Measurements from ENCODE around the gene TSACC. TPM values are rescaled to one million over a fixed set of nuclear protein-coding genes. Genes with fewer than 3 reads are reported as not detected.

The TSACC gene
- total and polyA plus RNA-seq, 4 donors = 0.28 to 2.7 (median 0.60) TPM; not detected in 1

DNA sequence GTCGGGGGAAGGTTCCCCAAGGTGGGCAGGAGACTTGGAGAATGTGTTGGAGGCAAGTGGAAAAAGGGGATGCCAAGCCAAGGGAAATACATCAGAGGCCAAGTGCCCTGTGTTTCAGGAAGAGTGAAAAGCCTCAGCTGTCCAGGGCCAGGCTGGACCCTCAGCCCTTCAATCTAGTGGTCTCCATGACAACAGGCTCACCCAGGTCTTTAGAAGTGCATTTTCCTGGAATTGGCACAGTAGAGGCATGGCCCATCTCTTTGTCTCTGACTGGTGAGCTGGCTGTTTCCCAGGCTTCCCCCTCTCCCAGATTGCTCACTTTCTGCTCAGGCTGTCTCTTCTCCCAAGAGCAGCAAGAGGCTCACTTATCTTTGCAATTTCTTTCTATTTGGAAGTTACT, 20.3 kb downstream of the TSACC start:
- Histone ChIP-seq H3K36me3 (ENCODE audit: control insufficient read depth in 4 of 4, insufficient read depth in 3 of 4, low read depth in 1 of 4, low read length in 3 of 4) (no peaks in the 10 kb centered on the region), H3K9ac (ENCODE audit: low read depth in 1 of 2, low read length in 2 of 2) (no peak overlapping the region), H3K27me3 (ENCODE audit: control insufficient read depth in 4 of 4, insufficient read depth in 4 of 4, low read length in 3 of 4) (no peaks in the 10 kb centered on the region), H3K4me3 (ENCODE audit: low read depth in 1 of 3, low read length in 3 of 3) (no peak overlapping the region), H3K27ac (ENCODE audit: low read depth in 1 of 2, low read length in 2 of 2) (no peak overlapping the region), H3K9me3 (ENCODE audit: control insufficient read depth in 4 of 4, low read length in 3 of 4) (no peaks in the 10 kb centered on the region), H3K4me1 (ENCODE audit: control insufficient read depth in 4 of 4, insufficient read depth in 4 of 4, low read length in 3 of 4) (peaks cover 0 to 2% (median 1%) of the 10 kb centered on the region in 4 donors)
- TF ChIP-seq, protein P1, sequence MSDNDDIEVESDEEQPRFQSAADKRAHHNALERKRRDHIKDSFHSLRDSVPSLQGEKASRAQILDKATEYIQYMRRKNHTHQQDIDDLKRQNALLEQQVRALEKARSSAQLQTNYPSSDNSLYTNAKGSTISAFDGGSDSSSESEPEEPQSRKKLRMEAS (IDR thresholded peaks at IDR 0.05) = no peak
- TF ChIP-seq, protein P2, sequence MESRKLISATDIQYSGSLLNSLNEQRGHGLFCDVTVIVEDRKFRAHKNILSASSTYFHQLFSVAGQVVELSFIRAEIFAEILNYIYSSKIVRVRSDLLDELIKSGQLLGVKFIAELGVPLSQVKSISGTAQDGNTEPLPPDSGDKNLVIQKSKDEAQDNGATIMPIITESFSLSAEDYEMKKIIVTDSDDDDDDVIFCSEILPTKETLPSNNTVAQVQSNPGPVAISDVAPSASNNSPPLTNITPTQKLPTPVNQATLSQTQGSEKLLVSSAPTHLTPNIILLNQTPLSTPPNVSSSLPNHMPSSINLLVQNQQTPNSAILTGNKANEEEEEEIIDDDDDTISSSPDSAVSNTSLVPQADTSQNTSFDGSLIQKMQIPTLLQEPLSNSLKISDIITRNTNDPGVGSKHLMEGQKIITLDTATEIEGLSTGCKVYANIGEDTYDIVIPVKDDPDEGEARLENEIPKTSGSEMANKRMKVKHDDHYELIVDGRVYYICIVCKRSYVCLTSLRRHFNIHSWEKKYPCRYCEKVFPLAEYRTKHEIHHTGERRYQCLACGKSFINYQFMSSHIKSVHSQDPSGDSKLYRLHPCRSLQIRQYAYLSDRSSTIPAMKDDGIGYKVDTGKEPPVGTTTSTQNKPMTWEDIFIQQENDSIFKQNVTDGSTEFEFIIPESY (IDR thresholded peaks at IDR 0.05) = no peak
- no peak for TF ChIP-seq RAD21 (IDR thresholded peaks at IDR 0.05)
- no peak for TF ChIP-seq TAF1 (conservative IDR thresholded peaks at IDR 0.05)
- no peak for TF ChIP-seq JUND (IDR thresholded peaks at IDR 0.05)
- no peak for TF ChIP-seq RXRA (IDR thresholded peaks at IDR 0.05)
- TF ChIP-seq, protein P3, sequence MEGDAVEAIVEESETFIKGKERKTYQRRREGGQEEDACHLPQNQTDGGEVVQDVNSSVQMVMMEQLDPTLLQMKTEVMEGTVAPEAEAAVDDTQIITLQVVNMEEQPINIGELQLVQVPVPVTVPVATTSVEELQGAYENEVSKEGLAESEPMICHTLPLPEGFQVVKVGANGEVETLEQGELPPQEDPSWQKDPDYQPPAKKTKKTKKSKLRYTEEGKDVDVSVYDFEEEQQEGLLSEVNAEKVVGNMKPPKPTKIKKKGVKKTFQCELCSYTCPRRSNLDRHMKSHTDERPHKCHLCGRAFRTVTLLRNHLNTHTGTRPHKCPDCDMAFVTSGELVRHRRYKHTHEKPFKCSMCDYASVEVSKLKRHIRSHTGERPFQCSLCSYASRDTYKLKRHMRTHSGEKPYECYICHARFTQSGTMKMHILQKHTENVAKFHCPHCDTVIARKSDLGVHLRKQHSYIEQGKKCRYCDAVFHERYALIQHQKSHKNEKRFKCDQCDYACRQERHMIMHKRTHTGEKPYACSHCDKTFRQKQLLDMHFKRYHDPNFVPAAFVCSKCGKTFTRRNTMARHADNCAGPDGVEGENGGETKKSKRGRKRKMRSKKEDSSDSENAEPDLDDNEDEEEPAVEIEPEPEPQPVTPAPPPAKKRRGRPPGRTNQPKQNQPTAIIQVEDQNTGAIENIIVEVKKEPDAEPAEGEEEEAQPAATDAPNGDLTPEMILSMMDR (IDR thresholded peaks at IDR 0.05; ENCODE audit: low read depth, low read length, missing input control) = no peak
- no peak for TF ChIP-seq YY1 (IDR thresholded peaks at IDR 0.05)
- TF ChIP-seq EGR1 (IDR thresholded peaks at IDR 0.05; ENCODE audit: low read depth in 2 of 2) = no peak
- TF ChIP-seq SP1 (IDR thresholded peaks at IDR 0.05) = no peak
- TF ChIP-seq NR2F2 (IDR thresholded peaks at IDR 0.05) = no peak
- TF ChIP-seq, protein P4, sequence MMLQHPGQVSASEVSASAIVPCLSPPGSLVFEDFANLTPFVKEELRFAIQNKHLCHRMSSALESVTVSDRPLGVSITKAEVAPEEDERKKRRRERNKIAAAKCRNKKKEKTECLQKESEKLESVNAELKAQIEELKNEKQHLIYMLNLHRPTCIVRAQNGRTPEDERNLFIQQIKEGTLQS (IDR thresholded peaks at IDR 0.05) = no peak
- no peak for TF ChIP-seq HNF4A (conservative IDR thresholded peaks at IDR 0.05)
- no peak for TF ChIP-seq FOXA1 (IDR thresholded peaks at IDR 0.05)
- no peak for TF ChIP-seq GABPA (IDR thresholded peaks at IDR 0.05 in 1 of 2, conservative IDR thresholded peaks at IDR 0.05 in 1 of 2)
- no peak for DNase-seq (ENCODE audit: low spot score)
- 98% methylated on average over 1 of the region's 1 CpG for WGBS

DNA sequence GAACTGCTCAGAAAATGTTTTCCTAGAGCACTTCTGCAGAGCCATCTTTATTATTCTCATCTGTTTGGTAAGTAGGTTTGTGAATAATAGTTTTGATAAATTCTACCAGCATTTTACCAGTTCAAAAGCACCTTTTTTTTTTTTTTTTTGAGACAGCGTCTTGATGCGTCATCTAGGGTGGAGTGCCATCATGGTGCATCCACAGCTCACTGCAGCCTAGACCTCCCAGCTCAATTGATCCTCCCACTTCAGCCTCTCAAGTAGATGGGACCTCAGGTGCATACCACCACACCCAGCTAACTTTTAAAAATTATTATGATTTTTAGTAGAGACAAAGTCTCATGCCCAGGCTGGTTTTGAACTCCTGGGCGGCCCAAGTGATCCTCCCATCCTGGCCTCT, 20.9 kb downstream of the TSACC start:
- Histone ChIP-seq H3K9me3 (ENCODE audit: control insufficient read depth in 4 of 4, low read length in 3 of 4) (no peaks in the 10 kb centered on the region), H3K4me1 (ENCODE audit: control insufficient read depth in 4 of 4, insufficient read depth in 4 of 4, low read length in 3 of 4) (peaks cover 0 to 2% (median 1%) of the 10 kb centered on the region in 4 donors), H3K27me3 (ENCODE audit: control insufficient read depth in 4 of 4, insufficient read depth in 4 of 4, low read length in 3 of 4) (no peaks in the 10 kb centered on the region), H3K36me3 (ENCODE audit: control insufficient read depth in 4 of 4, insufficient read depth in 3 of 4, low read depth in 1 of 4, low read length in 3 of 4) (no peaks in the 10 kb centered on the region), H3K27ac (ENCODE audit: low read depth in 1 of 2, low read length in 2 of 2) (no peak overlapping the region), H3K4me3 (ENCODE audit: low read depth in 1 of 3, low read length in 3 of 3) (no peak overlapping the region), H3K9ac (ENCODE audit: low read depth in 1 of 2, low read length in 2 of 2) (no peak overlapping the region)
- DNase-seq (ENCODE audit: low spot score) = no peak
- WGBS = 94% methylated on average over 3 of the region's 3 CpGs
- TF ChIP-seq FOXA1 (IDR thresholded peaks at IDR 0.05) = no peak
- no peak for TF ChIP-seq FOXA2 (IDR thresholded peaks at IDR 0.05)
- TF ChIP-seq SP1 (IDR thresholded peaks at IDR 0.05) = no peak

DNA sequence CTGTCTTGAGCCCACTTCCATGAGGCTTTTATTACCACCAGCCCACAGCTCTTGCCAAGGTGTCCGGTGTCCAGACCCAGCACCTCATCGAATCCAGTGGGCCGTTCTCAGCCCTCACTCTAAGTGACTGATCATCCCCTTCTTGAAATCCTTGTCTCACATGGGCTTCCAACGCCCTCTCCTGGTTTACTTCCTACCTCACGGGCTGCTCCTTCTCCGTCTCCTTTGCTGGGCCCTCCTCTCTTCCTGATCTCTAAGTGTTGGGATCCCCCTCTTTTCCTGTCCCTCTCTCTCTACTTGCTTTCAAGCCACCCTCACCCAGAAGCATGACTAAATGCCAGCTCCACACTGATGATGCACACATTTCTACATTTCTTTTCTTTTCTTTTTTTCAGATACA, 21.6 kb downstream of the TSACC start:
- Histone ChIP-seq H3K36me3 (ENCODE audit: control insufficient read depth in 4 of 4, insufficient read depth in 3 of 4, low read depth in 1 of 4, low read length in 3 of 4) (no peaks in the 10 kb centered on the region), H3K27ac (ENCODE audit: low read depth in 1 of 2, low read length in 2 of 2) (no peak overlapping the region), H3K27me3 (ENCODE audit: control insufficient read depth in 4 of 4, insufficient read depth in 4 of 4, low read length in 3 of 4) (no peaks in the 10 kb centered on the region), H3K4me1 (ENCODE audit: control insufficient read depth in 4 of 4, insufficient read depth in 4 of 4, low read length in 3 of 4) (peaks cover 0 to 2% (median 1%) of the 10 kb centered on the region in 4 donors), H3K9me3 (ENCODE audit: control insufficient read depth in 4 of 4, low read length in 3 of 4) (no peaks in the 10 kb centered on the region), H3K9ac (ENCODE audit: low read depth in 1 of 2, low read length in 2 of 2) (no peak overlapping the region), H3K4me3 (ENCODE audit: low read depth in 1 of 3, low read length in 3 of 3) (no peak overlapping the region)
- 63% methylated on average over 6 of the region's 6 CpGs for WGBS
- DNase-seq (ENCODE audit: low spot score) = no peak
- TF ChIP-seq FOXA1 (IDR thresholded peaks at IDR 0.05) (no peak), YY1 (IDR thresholded peaks at IDR 0.05) (no peak), SP1 (IDR thresholded peaks at IDR 0.05) (no peak), TAF1 (conservative IDR thresholded peaks at IDR 0.05) (no peak), RAD21 (IDR thresholded peaks at IDR 0.05) (no peak), FOXA2 (IDR thresholded peaks at IDR 0.05) (no peak), GABPA (IDR thresholded peaks at IDR 0.05 in 1 of 2, conservative IDR thresholded peaks at IDR 0.05 in 1 of 2) (no peak), NR2F2 (IDR thresholded peaks at IDR 0.05) (no peak)
- TF ChIP-seq, protein P3 (IDR thresholded peaks at IDR 0.05; ENCODE audit: low read depth, low read length, missing input control) = no peak
- TF ChIP-seq, protein P1 (IDR thresholded peaks at IDR 0.05) = no peak
- TF ChIP-seq, protein P5, sequence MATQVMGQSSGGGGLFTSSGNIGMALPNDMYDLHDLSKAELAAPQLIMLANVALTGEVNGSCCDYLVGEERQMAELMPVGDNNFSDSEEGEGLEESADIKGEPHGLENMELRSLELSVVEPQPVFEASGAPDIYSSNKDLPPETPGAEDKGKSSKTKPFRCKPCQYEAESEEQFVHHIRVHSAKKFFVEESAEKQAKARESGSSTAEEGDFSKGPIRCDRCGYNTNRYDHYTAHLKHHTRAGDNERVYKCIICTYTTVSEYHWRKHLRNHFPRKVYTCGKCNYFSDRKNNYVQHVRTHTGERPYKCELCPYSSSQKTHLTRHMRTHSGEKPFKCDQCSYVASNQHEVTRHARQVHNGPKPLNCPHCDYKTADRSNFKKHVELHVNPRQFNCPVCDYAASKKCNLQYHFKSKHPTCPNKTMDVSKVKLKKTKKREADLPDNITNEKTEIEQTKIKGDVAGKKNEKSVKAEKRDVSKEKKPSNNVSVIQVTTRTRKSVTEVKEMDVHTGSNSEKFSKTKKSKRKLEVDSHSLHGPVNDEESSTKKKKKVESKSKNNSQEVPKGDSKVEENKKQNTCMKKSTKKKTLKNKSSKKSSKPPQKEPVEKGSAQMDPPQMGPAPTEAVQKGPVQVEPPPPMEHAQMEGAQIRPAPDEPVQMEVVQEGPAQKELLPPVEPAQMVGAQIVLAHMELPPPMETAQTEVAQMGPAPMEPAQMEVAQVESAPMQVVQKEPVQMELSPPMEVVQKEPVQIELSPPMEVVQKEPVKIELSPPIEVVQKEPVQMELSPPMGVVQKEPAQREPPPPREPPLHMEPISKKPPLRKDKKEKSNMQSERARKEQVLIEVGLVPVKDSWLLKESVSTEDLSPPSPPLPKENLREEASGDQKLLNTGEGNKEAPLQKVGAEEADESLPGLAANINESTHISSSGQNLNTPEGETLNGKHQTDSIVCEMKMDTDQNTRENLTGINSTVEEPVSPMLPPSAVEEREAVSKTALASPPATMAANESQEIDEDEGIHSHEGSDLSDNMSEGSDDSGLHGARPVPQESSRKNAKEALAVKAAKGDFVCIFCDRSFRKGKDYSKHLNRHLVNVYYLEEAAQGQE (IDR thresholded peaks at IDR 0.05) = no peak
